ENCODE measurements around the gene SIL1.
"Not testable (repeated sequence)": the region's sequence is repeated elsewhere in the genome, so short reads cannot be mapped to it uniquely, and the experiment has no call there.

The SIL1 gene

GRCh38 chr5:138942066-138942465 is 256.1 kb downstream of the SIL1 start:
- no peak for DNase-seq (ENCODE audit: low spot score)

GRCh38 chr5:138938526-138938925 is 259.6 kb downstream of the SIL1 start:
- DNase-seq (ENCODE audit: low spot score), result no peak

GRCh38 chr5:138937392-138938387 is 260.5 kb downstream of the SIL1 start:
- no peak for DNase-seq (ENCODE audit: low spot score)

- no peak for DNase-seq (ENCODE audit: low spot score)
These were observed 261.2 kb downstream of the SIL1 start for GRCh38 chr5:138936968-138937345.

DNA sequence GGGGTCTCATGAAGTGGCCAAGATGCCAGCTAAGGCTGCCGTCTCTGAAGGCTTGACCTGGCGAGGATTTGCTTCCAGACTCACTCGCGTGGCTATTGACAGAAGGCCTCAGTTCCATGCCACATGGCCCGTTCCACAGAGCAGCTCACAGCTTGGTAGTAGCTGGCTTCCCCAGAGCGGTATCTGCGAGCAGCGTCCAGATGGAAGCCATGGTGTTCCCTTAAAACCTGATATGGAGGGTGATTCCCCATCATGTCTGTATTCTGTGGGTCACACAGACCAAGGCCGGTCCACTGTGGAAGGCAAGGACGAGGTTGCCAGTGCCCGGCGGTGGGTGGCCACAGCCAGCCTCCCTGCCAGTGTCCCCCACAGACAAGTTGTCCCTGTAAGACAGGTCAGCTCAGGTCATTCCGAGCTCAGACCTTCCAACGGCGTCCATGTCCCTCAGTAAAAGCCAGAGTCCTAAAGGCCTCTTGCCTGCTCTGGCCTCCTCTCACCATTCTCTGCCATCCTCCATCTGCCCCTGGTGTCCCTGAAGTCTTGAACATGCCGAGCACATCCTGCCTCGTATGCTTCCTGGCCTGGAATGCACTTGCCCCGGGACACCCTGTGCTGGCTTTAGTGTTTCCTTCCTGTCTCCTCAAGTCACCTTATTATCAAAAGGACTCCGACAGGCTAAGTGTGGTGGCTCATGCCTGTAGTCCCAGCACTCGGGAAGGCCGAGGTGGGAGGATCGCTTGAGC is 261.8 kb downstream of the SIL1 start:
- no peak for DNase-seq (ENCODE audit: low spot score)

- no peak for DNase-seq (ENCODE audit: low spot score)
These were observed 262.7 kb downstream of the SIL1 start for GRCh38 chr5:138935466-138935865.

DNA sequence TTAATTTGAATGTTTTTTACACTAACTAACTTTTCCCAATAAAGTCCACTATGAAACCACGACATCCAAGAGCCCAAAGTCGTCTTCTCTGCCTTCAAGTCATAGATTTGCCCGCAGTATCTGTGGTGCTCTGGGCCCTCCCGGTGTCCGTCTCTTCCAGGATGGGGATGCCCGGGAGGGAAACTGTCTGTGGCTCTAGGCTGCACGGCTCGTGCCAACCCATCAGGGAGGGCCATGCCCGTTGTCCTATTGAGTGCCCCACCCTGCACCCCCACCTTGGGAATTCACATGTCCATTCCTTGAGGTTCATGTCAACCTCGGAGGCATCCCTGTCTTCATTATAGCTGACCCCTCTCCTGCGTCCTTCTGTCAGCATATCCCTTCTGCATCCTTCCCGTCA is 263.2 kb downstream of the SIL1 start:
- DNase-seq (ENCODE audit: low spot score), result no peak

DNA sequence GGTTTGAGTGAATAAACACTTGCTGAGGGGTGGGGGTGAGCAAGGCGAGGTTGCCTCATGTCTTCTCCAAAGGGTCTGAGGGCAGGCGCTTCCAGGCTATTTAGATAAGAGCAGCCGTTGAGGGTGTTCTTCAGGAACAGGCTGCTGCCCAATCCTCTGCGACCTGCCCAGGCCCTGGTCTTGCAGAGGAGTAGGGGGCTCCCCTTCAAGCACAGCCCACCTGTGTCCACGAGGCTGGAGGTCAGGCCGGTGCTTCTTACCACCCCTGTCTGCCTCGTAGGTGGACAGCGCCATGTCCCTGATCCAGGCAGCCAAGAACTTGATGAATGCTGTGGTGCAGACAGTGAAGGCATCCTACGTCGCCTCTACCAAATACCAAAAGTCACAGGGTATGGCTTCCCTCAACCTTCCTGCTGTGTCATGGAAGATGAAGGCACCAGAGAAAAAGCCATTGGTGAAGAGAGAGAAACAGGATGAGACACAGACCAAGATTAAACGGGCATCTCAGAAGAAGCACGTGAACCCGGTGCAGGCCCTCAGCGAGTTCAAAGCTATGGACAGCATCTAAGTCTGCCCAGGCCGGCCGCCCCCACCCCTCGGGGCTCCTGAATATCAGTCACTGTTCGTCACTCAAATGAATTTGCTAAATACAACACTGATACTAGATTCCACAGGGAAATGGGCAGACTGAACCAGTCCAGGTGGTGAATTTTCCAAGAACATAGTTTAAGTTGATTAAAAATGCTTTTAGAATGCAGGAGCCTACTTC is 264.5 kb downstream of the SIL1 start:
- no peak for DNase-seq (ENCODE audit: low spot score)

DNA sequence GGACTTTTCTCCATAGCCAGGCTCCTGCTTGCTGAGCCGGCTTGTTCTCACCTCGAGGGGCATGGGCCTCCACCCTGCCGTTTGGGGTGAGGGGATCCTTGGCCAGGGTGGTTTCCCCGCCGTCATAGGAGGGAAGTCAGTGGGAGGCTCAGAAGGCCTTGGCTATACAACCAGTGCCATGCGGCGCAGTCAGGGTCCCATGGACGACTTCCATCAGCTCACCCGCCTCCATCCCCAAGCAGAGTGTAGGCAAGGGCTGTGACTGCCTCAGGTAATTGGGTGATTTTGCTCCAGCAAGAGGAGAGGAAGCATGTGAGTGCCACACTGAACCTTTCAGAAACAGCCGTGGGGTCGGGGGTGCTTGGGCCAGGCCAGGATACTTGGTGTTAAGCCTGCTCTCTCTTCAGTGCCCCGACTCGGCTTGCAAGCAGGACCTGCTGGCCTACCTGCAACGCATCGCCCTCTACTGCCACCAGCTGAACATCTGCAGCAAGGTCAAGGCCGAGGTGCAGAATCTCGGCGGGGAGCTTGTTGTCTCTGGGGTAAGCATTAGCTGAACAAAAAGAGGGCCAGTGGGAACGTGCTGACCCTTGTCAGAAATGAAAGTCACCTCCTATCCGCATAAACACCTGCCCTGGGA is 265.9 kb downstream of the SIL1 start:
- no peak for DNase-seq (ENCODE audit: low spot score)

GRCh38 chr5:138930371-138931097 is 267.6 kb downstream of the SIL1 start:
- DNase-seq (ENCODE audit: low spot score), result no peak

GRCh38 chr5:138929571-138929955 is 268.6 kb downstream of the SIL1 start:
- no peak for DNase-seq (ENCODE audit: low spot score)

GRCh38 chr5:138927979-138928378 is 270.2 kb downstream of the SIL1 start:
- no peak for DNase-seq (ENCODE audit: low spot score)

DNA sequence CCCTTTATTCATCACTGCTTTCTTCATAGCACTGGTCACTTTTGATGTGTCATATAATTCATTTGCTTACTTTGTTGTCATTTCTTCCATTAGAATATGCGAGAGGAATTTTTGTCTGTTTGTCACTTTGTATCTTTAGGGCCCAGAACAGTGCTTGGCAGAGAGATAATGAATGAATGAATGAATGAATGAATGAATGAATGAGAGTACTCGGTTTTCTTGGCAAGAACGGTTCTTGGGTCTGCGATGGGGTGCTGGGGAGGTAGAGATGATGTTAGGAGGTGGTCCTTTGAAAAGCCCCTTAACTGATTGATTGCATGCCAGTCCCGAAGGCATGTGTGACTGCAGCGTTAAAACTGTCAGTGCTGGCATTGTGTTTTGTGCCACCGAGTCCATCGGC is 270.6 kb downstream of the SIL1 start:
- DNase-seq (ENCODE audit: low spot score), result no peak

GRCh38 chr5:138926688-138927448 is 271.3 kb downstream of the SIL1 start:
- DNase-seq (ENCODE audit: low spot score), result no peak

DNA sequence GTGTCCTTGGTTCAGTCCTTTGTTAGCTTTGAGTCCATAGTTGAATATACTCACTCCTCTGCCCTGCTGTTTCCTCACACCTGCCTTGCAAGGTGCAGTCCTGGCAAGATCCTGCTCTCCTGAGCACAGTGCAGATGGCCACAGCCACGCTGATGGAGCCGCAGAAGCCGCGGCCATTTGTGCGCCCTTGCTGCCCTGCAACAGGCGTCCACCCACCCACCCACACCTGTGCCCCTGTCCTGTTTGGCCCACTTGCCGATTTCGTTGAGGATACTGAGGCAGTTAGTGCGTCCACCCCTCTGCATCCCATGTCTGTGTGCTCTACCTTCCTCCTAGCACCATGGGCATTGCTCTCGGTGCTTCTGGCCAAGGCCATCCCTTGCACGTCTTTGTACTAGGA is 271.9 kb downstream of the SIL1 start:
- DNase-seq (ENCODE audit: low spot score), result no peak

GRCh38 chr5:138925090-138925635 is 273.0 kb downstream of the SIL1 start:
- DNase-seq (ENCODE audit: low spot score), result no peak

- DNase-seq (ENCODE audit: low spot score), result no peak
These were observed 275.7 kb downstream of the SIL1 start for GRCh38 chr5:138922494-138922893.

GRCh38 chr5:138921362-138921761 is 276.8 kb downstream of the SIL1 start:
- not testable (repeated sequence) for DNase-seq (ENCODE audit: low spot score)

DNA sequence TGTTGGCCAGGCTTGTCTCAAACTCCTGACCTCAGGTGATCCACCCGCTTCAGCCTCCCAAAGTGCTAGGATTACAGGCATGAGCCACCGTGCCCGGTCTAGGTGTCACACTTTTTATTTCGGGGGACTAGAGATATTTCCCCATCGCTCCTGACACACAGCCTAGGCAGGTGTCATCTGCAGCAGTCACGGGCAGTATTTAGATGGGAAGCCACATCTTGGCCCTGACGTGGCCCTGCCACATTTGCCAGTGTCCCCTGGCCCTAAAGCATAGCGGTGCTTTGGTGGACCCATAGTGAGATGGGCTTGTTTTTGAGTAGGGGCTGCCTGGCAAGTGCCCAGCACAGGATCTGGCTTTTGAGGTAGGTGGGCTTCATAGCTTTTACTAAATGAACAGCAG is 278.0 kb downstream of the SIL1 start:
- DNase-seq (ENCODE audit: low spot score), result no peak

- DNase-seq (ENCODE audit: low spot score), result no peak
These were observed 279.5 kb downstream of the SIL1 start for GRCh38 chr5:138918686-138919085.
